Astrocyte (in vitro differentiated cells and primary cell): ENCODE results near the gene GET3. TPM values are rescaled to one million over a fixed set of nuclear protein-coding genes. Genes with fewer than 3 reads are reported as not detected.

ENCODE experiments used
- DNase-seq: peaks from one replicate; pipeline ENCODE4 v3.0.0-alpha.2; 2010; ENCODE audit warnings: low read depth
- FAIRE-seq: peaks from 2 replicates; lab custom pipeline; 2011; peaks lifted over from hg19 to GRCh38; lab: Jason Lieb, UNC
- H2AFZ ChIP-seq: 2 replicates; pipeline ENCODE4 v1.6.0; 2012; ENCODE audit warnings: low read depth, low read length, inconsistent platforms
- H3K27ac ChIP-seq: 2 replicates; pipeline ENCODE4 v1.5.1; 2011; ENCODE audit warnings: low read depth, low read length, inconsistent platforms
- H3K27me3 ChIP-seq: 2 replicates; pipeline ENCODE4 v1.6.0; 2011; ENCODE audit warnings: low read length, inconsistent platforms; ENCODE audit not compliant: insufficient read depth
- H3K36me3 ChIP-seq: 2 replicates; pipeline ENCODE4 v1.5.1; 2011; ENCODE audit warnings: low read length, inconsistent platforms; ENCODE audit not compliant: insufficient read depth
- H3K4me1 ChIP-seq: 2 replicates; pipeline ENCODE4 v1.5.1; 2011; ENCODE audit warnings: low read length, inconsistent platforms; ENCODE audit not compliant: insufficient read depth
- H3K4me2 ChIP-seq: 2 replicates; pipeline ENCODE4 v1.6.0; 2012; ENCODE audit warnings: low read length, inconsistent platforms
- H3K4me3 ChIP-seq: 2 replicates; pipeline ENCODE4 v1.5.1; 2011; ENCODE audit warnings: low read depth, mild to moderate bottlenecking, low read length, inconsistent platforms; ENCODE audit not compliant: insufficient read depth
- H3K79me2 ChIP-seq: 2 replicates; pipeline ENCODE4 v1.6.0; 2012; ENCODE audit warnings: mild to moderate bottlenecking, low read length, inconsistent platforms; ENCODE audit not compliant: insufficient read depth
- H3K9ac ChIP-seq: 2 replicates; pipeline ENCODE4 v1.6.0; 2012; ENCODE audit warnings: mild to moderate bottlenecking, low read length, inconsistent platforms
- H3K9me3 ChIP-seq: 2 replicates; pipeline ENCODE4 v1.5.1; 2012; ENCODE audit warnings: low read depth, mild to moderate bottlenecking, low read length, inconsistent platforms; ENCODE audit not compliant: insufficient read depth
- H4K20me1 ChIP-seq: 2 replicates; pipeline ENCODE4 v1.6.0; 2012; ENCODE audit warnings: low read length, inconsistent platforms; ENCODE audit not compliant: insufficient read depth
- H3K27ac Mint-ChIP-seq: one replicate; pipeline ENCODE4 v1.8.0; 2021; ENCODE audit warnings: mild to moderate bottlenecking, mixed read lengths; ENCODE audit not compliant: unreplicated experiment
- H3K27me3 Mint-ChIP-seq: one replicate; pipeline ENCODE4 v1.8.0; 2021; ENCODE audit warnings: low read depth, mixed read lengths; ENCODE audit not compliant: unreplicated experiment
- H3K36me3 Mint-ChIP-seq: one replicate; pipeline ENCODE4 v1.8.0; 2021; ENCODE audit warnings: low read depth, mixed read lengths; ENCODE audit not compliant: unreplicated experiment
- H3K4me1 Mint-ChIP-seq: one replicate; pipeline ENCODE4 v1.8.0; 2021; ENCODE audit warnings: low read depth, mixed read lengths; ENCODE audit not compliant: unreplicated experiment
- H3K4me3 Mint-ChIP-seq: one replicate; pipeline ENCODE4 v1.8.0; 2021; ENCODE audit warnings: mild to moderate bottlenecking, moderate library complexity, mixed read lengths; ENCODE audit not compliant: unreplicated experiment
- H3K9me3 Mint-ChIP-seq: one replicate; pipeline ENCODE4 v1.8.0; 2021; ENCODE audit warnings: mild to moderate bottlenecking, mixed read lengths; ENCODE audit not compliant: unreplicated experiment
- EZH2 ChIP-seq: IDR thresholded peaks from 2 replicates; pipeline ENCODE4 v1.6.1; 2012; ENCODE audit warnings: mild to moderate bottlenecking, low read length, inconsistent platforms; ENCODE audit not compliant: insufficient read depth
- total RNA-seq: library from RNA; stranded (reverse); gene quantifications from 2 replicates; pipeline ENCODE4 v1.2.1, GENCODE V29; 2021
- TF ChIP-seq, protein P1 (sequence below): IDR thresholded peaks from 2 replicates; pipeline ENCODE4 v1.5.1; 2011; ENCODE audit warnings: low read depth, mild to moderate bottlenecking, inconsistent platforms, low read length, moderate library complexity; ENCODE audit not compliant: insufficient read depth

GET3 gene
- total RNA-seq, 1 donor from 2014 or later = 66.8 TPM

DNA sequence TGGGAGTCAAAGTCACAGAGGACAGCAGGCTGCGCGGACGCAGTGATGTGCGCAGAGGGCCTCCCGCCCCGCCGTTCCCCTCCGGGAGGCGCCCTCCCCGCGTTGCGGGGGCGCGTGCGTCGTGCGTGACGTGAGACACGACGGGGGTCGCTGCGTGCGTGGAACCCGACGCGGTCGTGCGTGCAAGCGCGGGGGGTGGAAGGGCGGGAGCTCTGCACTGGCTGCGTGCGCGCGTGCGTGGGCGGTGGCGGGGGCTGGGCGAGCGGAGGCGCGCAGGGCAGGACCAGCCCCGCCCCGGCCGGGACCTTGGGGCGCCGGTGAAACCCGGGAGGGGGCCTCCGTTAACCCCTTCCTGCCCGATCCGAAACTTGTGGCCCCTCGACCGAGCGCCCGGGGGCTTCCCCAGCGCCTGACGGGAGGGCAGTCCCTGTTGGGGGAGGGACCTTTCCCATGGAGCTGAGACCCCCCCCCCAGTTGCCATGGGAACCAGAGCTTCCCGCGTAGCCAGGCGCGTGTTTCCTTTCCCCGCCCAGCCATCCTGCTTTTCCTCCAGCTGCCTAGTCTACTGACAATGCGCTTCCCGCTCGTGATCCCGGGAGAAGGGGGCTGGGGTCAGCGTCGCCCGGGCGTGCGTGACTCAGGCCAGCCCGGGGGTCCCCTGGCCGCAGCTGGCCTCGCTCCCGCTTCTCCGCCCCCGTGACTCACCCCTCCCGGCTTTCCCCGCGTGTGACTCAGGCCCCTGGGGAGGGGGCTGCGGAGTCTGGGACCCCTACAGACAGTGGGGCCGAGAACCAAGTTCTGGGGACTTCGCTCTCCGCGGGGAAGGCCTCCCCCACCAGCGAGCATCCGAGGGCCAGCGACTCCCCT lies 45.4 kb downstream of the GET3 start:
- FAIRE-seq (no peak), DNase-seq (peak; percentile 74)
- Mint-ChIP-seq H3K27me3 (no peaks in the 10 kb centered on the region), H3K27ac (peak overlapping the region; percentile 94), H3K36me3 (no peaks in the 10 kb centered on the region), H3K4me1 (peaks cover 21% of the 10 kb centered on the region), H3K9me3 (no peaks in the 10 kb centered on the region), H3K4me3 (peak overlapping the region; percentile 76)
- peak overlapping the region; percentile 59 for H3K4me3 ChIP-seq
- H2AFZ ChIP-seq = peak overlapping the region; percentile 79
- peak overlapping the region; percentile 94 for H3K4me2 ChIP-seq
- peak overlapping the region; percentile 83 for H3K9ac ChIP-seq
- no peaks in the 10 kb centered on the region for H3K36me3 ChIP-seq
- no peaks in the 10 kb centered on the region for H3K79me2 ChIP-seq
- TF ChIP-seq, protein P1, sequence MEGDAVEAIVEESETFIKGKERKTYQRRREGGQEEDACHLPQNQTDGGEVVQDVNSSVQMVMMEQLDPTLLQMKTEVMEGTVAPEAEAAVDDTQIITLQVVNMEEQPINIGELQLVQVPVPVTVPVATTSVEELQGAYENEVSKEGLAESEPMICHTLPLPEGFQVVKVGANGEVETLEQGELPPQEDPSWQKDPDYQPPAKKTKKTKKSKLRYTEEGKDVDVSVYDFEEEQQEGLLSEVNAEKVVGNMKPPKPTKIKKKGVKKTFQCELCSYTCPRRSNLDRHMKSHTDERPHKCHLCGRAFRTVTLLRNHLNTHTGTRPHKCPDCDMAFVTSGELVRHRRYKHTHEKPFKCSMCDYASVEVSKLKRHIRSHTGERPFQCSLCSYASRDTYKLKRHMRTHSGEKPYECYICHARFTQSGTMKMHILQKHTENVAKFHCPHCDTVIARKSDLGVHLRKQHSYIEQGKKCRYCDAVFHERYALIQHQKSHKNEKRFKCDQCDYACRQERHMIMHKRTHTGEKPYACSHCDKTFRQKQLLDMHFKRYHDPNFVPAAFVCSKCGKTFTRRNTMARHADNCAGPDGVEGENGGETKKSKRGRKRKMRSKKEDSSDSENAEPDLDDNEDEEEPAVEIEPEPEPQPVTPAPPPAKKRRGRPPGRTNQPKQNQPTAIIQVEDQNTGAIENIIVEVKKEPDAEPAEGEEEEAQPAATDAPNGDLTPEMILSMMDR = no peak
- peaks cover 56% of the 10 kb centered on the region for H3K4me1 ChIP-seq
- no peaks in the 10 kb centered on the region for H4K20me1 ChIP-seq
- peak overlapping the region; percentile 81 for H3K27ac ChIP-seq
- H3K9me3 ChIP-seq = no peaks in the 10 kb centered on the region
- H3K27me3 ChIP-seq = no peaks in the 10 kb centered on the region

DNA sequence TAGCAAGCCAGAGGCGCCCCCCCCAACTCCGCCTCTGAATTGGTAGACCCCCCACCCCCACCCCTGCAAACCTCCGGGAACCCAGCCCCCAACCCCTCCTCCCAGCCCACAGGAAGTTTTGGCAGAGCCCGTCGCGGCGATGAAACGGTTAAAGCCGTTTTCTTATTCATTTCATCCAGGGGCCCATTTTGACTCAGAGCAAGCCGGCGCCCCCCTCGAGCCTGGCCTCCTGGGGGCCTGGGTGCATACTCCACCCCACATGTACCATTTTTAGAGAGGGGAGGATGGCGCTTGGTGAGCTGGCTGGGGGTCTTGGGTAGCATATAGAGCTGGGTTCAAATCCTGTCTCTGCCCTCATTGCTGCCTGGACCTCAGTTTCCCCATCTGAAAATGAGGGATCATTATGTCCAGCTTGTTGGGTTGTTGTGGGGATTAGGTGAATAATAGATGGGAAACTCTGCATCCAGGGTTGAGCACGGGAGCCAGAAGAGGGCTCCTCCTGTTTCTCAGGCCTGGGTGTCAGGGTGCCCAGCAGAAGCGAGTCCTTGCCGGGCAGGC lies 46.1 kb downstream of the GET3 start:
- H3K4me2 ChIP-seq = peak overlapping the region; percentile 94
- Mint-ChIP-seq H3K4me1 (peaks cover 25% of the 10 kb centered on the region), H3K27me3 (no peaks in the 10 kb centered on the region), H3K27ac (peak overlapping the region; percentile 92), H3K9me3 (no peaks in the 10 kb centered on the region), H3K4me3 (peak overlapping the region; percentile 73), H3K36me3 (no peaks in the 10 kb centered on the region)
- no peaks in the 10 kb centered on the region for H3K36me3 ChIP-seq
- peaks cover 57% of the 10 kb centered on the region for H3K4me1 ChIP-seq
- no peak for DNase-seq
- no peak overlapping the region for H3K4me3 ChIP-seq
- no peaks in the 10 kb centered on the region for H3K27me3 ChIP-seq
- no peaks in the 10 kb centered on the region for H4K20me1 ChIP-seq
- H3K27ac ChIP-seq = peak overlapping the region; percentile 81
- TF ChIP-seq, protein P1 = no peak
- no peak for TF ChIP-seq EZH2
- no peaks in the 10 kb centered on the region for H3K9me3 ChIP-seq
- H2AFZ ChIP-seq = peak overlapping the region; percentile 56
- H3K79me2 ChIP-seq = no peaks in the 10 kb centered on the region
- FAIRE-seq = no peak
- peak overlapping the region; percentile 83 for H3K9ac ChIP-seq
